Mucosa of descending colon (tissue), 3 donors: ENCODE data around the gene SSB. TPM values are rescaled to one million over a fixed set of nuclear protein-coding genes. Genes with fewer than 3 reads are reported as not detected.
"Not testable (repeated sequence)": the region's sequence is repeated elsewhere in the genome, so short reads cannot be mapped to it uniquely, and the experiment has no call there.

Source experiments
- ATAC-seq: fragments of 200-7000 bp; cut with Tn5 transposase; one replicate; pipeline ENCODE4 v1.9.1; 2020; ENCODE audit warnings: mild to moderate bottlenecking, moderate library complexity
- DNase-seq, 3 donors: peaks; one replicate each; pipeline ENCODE4 v3.0.0-alpha.2; 2020
- H3K36me3 ChIP-seq: fragments of 200-600 bp; one replicate; pipeline ENCODE4 v1.8.0; 2021; ENCODE audit warnings: low read depth, mild to moderate bottlenecking
- H3K4me1 ChIP-seq: fragments of 200-600 bp; one replicate; pipeline ENCODE4 v1.8.0; 2021; ENCODE audit warnings: low read depth, mild to moderate bottlenecking
- H3K4me3 ChIP-seq: fragments of 200-600 bp; one replicate; pipeline ENCODE4 v1.8.0; 2021; ENCODE audit warnings: mild to moderate bottlenecking
- H3K9me3 ChIP-seq: fragments of 200-600 bp; one replicate; pipeline ENCODE4 v1.8.0; 2021; ENCODE audit warnings: mild to moderate bottlenecking
- intact Hi-C, 2 donors: fragments of 100-400 bp; cut with DNase I in 1 of 2; cut with micrococcal nuclease in 1 of 2; formaldehyde crosslinking; loops; one replicate each; pipeline versions ENCODE4 v1.11.0 to v1.11.1; 2022; cut with DNase I, micrococcal nuclease
- total RNA-seq, 3 donors: library from RNA; stranded (reverse); fragmentation: NEBNext Ultra II Directional in 2 of 3; extraction: Animal tissue kit (Norgen Biotek cat#: 25700) in 2 of 3; gene quantifications; one replicate each; pipeline versions ENCODE4 v1.2.1 to v1.2.4, GENCODE V29; 2021 to 2023
- TF ChIP-seq, protein P1 (sequence below): fragments of 200-600 bp; IDR thresholded peaks from one replicate; pipeline ENCODE4 v1.8.0; 2022; ENCODE audit warnings: antibody characterized with exemption, mild to moderate bottlenecking
- donor health status: DM: no; HTN: no; CAD: no; lungs with moderate emphysema.
- donor health status: DM: no; HTN: no; CAD: no.
- donor health status: DM: no; HTN: yes; CAD: no.

Gene SSB
- total RNA-seq, 3 donors from 2014 or later = 29.2 to 72.3 (median 52.9) TPM

DNA sequence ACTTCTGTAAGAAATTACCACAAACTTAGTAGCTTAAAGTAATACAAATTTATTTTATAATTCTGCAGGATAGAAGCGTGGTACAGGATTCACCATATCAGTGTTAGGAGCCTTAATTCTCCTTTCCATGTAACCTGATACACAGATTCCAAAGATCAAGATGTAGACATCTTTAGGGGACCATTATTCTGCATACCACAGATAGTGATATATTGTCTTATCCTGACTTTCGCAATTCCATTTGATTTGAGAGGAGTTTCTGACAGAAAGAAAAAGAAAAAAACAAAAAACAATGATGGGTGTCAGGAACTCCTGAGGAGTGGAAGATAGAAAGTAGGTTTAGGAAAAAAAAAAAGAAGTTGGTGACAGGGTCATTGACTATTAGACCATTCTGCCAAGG lies 40.9 kb upstream of the SSB start:
- TF ChIP-seq, protein P1, sequence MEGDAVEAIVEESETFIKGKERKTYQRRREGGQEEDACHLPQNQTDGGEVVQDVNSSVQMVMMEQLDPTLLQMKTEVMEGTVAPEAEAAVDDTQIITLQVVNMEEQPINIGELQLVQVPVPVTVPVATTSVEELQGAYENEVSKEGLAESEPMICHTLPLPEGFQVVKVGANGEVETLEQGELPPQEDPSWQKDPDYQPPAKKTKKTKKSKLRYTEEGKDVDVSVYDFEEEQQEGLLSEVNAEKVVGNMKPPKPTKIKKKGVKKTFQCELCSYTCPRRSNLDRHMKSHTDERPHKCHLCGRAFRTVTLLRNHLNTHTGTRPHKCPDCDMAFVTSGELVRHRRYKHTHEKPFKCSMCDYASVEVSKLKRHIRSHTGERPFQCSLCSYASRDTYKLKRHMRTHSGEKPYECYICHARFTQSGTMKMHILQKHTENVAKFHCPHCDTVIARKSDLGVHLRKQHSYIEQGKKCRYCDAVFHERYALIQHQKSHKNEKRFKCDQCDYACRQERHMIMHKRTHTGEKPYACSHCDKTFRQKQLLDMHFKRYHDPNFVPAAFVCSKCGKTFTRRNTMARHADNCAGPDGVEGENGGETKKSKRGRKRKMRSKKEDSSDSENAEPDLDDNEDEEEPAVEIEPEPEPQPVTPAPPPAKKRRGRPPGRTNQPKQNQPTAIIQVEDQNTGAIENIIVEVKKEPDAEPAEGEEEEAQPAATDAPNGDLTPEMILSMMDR = no peak
- H3K4me3 ChIP-seq = no peak overlapping the region
- H3K36me3 ChIP-seq = no peaks in the 10 kb centered on the region
- intact Hi-C loops = no loop called here
- no peak for ATAC-seq
- H3K4me1 ChIP-seq = no peaks in the 10 kb centered on the region
- DNase-seq = no peak
- no peaks in the 10 kb centered on the region for H3K9me3 ChIP-seq

DNA sequence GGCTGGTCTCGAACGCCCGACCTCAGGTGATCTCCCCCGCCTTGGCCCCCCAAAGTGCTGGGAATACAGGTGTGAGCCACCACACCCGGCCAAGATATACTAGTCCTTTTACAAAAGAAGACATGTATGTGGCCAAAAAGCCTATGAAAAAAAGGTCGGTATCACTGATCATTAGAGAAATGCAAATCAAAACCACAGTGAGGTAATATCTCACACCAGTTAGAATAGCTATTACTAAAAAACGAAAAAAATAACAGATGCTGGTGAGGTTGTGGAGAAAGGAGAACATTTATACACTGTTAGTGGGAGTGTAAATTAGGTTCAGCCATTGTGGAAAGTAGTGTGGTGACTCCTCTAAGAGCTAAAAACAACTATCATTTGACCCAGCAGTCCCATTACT lies 38.7 kb upstream of the SSB start:
- TF ChIP-seq, protein P1 = no peak
- intact Hi-C loops = no loop called here
- H3K4me1 ChIP-seq = no peaks in the 10 kb centered on the region
- H3K4me3 ChIP-seq = no peak overlapping the region
- no peak for ATAC-seq
- no peaks in the 10 kb centered on the region for H3K36me3 ChIP-seq
- no peaks in the 10 kb centered on the region for H3K9me3 ChIP-seq
- DNase-seq = no peak

DNA sequence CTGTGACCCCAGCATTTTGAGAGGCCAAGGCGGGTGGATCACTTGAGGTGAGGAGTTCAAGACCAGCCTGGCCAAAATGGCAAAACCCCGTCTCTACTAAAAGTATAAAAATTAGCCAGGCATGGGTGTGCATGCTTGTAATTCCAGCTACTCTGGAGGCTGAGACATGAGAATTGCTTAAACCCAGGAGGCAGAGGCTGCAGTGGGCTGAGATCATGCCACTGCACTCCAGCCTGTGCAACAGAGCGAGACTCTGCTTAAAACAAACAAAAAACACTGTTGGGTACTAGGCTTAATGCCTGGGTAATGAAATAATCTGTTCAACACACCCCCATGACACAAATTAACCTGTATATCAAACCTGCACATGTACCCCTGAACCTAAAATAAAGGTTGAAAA lies 37.9 kb upstream of the SSB start:
- H3K4me3 ChIP-seq, DNase-seq, H3K4me1 ChIP-seq, ATAC-seq, H3K9me3 ChIP-seq, H3K36me3 ChIP-seq, intact Hi-C loops: not testable (repeated sequence)

DNA sequence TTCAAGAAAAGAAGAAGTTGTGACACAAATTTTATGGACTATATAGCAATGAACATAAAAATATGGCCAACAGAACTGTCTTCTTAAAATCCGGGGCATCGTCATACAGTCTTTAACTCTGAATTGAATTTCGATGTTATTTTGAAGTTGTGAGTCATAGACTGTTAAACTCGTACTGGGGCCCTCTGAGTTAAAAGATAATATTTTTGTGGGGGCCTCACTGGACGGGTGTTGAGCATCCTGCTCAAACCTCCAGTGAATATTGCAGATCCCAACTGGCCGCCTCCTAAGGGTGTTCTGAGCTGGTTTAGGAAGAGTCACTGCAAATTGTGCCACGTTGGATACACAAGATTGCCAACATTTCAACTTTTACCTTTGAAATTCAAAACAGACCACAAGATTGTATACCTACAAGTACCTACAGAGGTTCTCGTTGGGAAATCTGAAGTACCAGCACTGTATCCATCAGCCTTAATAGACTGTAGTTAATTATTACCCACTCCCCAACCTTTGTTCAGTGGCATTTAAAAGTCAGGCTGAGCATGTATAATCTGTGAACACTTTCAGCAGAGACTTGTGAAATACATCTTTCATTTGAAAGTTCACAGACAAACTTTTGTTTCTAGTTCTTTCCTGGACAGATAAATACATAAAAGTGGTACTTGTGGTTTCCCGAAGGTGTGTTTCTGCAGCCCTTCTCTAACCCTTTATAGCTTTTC lies 37.3 kb upstream of the SSB start:
- Histone ChIP-seq H3K4me1 (no peaks in the 10 kb centered on the region), H3K9me3 (no peaks in the 10 kb centered on the region), H3K4me3 (no peak overlapping the region), H3K36me3 (no peaks in the 10 kb centered on the region)
- no peak for DNase-seq
- TF ChIP-seq, protein P1 = no peak
- intact Hi-C loops = no loop called here
- peak; percentile 40 for ATAC-seq

DNA sequence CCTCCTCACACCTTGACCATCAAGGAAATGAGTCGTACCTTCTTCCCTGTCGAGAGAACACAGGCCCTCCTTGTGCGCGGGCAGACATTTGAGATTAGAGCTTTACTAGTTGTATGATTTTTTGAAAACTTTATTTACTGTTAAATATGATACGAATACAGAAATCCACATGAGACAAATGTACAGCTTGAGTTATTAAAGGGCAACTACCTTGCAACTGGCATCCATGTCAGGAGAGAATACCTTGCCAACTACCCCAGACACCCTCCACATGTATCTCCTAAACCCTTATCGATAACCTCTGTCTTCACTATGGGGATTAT lies 36.7 kb upstream of the SSB start:
- no peak for DNase-seq
- TF ChIP-seq, protein P1 = no peak
- no peaks in the 10 kb centered on the region for H3K9me3 ChIP-seq
- no peaks in the 10 kb centered on the region for H3K36me3 ChIP-seq
- intact Hi-C loops = no loop called here
- no peaks in the 10 kb centered on the region for H3K4me1 ChIP-seq
- H3K4me3 ChIP-seq = no peak overlapping the region
- peak; percentile 37 for ATAC-seq

DNA sequence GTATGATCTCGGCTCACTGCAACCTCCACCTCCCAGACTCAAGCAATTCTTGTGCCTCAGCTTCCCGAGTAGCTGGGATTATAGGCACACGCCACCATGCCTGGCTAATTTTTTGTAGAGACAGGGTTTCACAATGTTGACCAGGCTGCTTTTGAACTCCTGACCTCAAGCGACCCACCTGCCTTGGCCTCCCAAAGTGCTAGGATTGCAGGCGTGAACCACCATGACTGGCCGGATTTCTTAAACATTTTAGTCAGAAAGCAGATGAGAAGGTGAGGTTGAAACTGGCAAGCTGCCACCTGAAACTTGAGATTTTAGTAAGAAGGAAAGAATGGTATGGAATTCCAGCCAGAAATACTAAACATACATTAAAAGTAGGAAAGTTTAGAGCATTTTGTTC lies 33.1 kb upstream of the SSB start:
- intact Hi-C loops = no loop called here
- TF ChIP-seq, protein P1 = no peak
- Histone ChIP-seq H3K4me1 (peaks cover 4% of the 10 kb centered on the region), H3K36me3 (no peaks in the 10 kb centered on the region), H3K4me3 (no peak overlapping the region), H3K9me3 (no peaks in the 10 kb centered on the region)
- ATAC-seq (no peak), DNase-seq (no peak)
